ENCODE data around the gene SPINT3. TPM values are rescaled to one million over a fixed set of nuclear protein-coding genes. Genes with fewer than 3 reads are reported as not detected.

SPINT3 gene
- total RNA-seq, 2 experiments from 2014 or later, result not detected

- H3K4me3 Mint-ChIP-seq, result peak overlapping the region; percentile 57
Measured at GRCh38 chr20:45470262-45470931, 45.0 kb downstream of the SPINT3 start.

DNA sequence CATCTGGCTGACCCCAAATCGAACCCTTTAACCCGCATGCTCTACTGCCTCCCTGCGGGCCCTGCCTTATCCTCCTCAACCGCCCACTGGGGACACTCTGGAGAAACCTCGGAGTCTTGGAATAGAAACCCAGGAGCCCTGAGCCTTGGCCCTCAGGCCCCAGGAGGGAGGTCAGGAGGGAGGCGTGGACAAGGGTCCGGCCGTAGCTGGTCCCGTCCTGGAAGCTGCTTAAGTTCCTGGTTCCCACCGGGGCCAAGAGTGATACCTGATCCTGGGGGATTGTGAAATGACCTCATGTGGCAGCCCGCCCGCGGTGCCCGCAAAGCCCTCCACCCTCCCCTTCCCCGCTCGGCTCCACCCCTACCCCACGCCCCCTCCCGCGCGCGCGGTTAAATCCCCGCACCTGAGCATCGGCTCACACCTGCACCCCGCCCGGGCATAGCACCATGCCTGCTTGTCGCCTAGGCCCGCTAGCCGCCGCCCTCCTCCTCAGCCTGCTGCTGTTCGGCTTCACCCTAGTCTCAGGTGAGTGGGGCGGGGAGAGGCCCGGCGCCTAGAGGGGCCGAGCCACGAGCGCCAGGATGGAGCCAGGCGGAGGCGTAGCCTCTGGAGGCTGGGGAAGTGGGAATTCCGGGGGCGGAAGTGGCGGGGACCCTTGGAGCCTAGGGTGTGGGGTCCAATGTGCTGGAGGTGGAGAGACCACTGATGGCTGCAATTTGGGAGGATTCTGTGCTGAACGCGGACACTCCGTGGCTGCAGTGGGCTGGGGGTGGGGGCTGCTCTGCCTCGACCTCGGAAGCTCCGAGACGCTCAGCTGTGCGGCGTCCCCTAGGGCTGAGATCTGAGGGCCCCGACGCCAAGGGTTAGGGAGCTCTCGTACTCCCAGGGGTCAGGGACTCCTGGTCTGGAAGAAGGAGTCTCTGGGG lies 45.8 kb downstream of the SPINT3 start, which contains the start of gene WFDC2:
WFDC2 (plus strand) TSS at position 418 of the 926 bp plus-strand sequence; CDS start at position 447, 29 bp downstream.
- Mint-ChIP-seq H3K9me3 (ENCODE audit: low read depth) (no peaks in the 10 kb centered on the region), H3K4me3 (peak within 1 kb of the TSS; percentile 57), H3K27ac (no peak within 1 kb of the TSS), H3K27me3 (peaks cover 60% of the 10 kb centered on the region), H3K4me1 (peaks cover 11% of the 10 kb centered on the region), H3K36me3 (ENCODE audit: low read depth) (no peaks in the 10 kb centered on the region)
- ChIA-PET POLR2A (no interaction called here), CTCF (interaction anchor here (0.7 to 1.3 kb wide), 2 partner anchors 107 to 176 kb away, joined by 4 to 5 read pairs; partner anchors contain the start of gene SYS1)
- peak; percentile 28 for DNase-seq
- ATAC-seq, result peak; percentile 35
- intact Hi-C loops (cut with DNase I, micrococcal nuclease), result no loop called here

More at GRCh38 chr20:45470262-45470931, 45.0 kb downstream of the SPINT3 start:
- ChIA-PET POLR2A (no interaction called here), CTCF (interaction anchor here (0.7 to 1.3 kb wide), 4 partner anchors 20 to 176 kb away, joined by 4 to 5 read pairs (median 4); partner anchors contain the start of gene SYS1)
- no peaks in the 10 kb centered on the region for H3K36me3 Mint-ChIP-seq (ENCODE audit: low read depth)
- H3K27me3 Mint-ChIP-seq, result peaks cover 60% of the 10 kb centered on the region
- ATAC-seq, result peak; percentile 75
- peak; percentile 61 for DNase-seq
- intact Hi-C loops (cut with DNase I, micrococcal nuclease), result no loop called here
- H3K27ac Mint-ChIP-seq, result no peak overlapping the region
- peaks cover 11% of the 10 kb centered on the region for H3K4me1 Mint-ChIP-seq
- no peaks in the 10 kb centered on the region for H3K9me3 Mint-ChIP-seq (ENCODE audit: low read depth)

- Mint-ChIP-seq H3K4me1 (peaks cover 11% of the 10 kb centered on the region), H3K36me3 (ENCODE audit: low read depth) (no peaks in the 10 kb centered on the region), H3K4me3 (no peak overlapping the region), H3K27ac (no peak overlapping the region), H3K9me3 (ENCODE audit: low read depth) (no peaks in the 10 kb centered on the region), H3K27me3 (peaks cover 46% of the 10 kb centered on the region)
- no peak for ATAC-seq
- CTCF ChIA-PET, result interaction anchor here (0.6 to 3.9 kb wide), 9 partner anchors 10 to 928 kb away, joined by 3 to 12 read pairs (median 3); no protein-coding TSS in a partner anchor
- DNase-seq, result no peak
- intact Hi-C loops (cut with DNase I, micrococcal nuclease), result no loop called here
- POLR2A ChIA-PET, result no interaction called here
Measured at GRCh38 chr20:45467861-45468260, 47.6 kb downstream of the SPINT3 start.

- Mint-ChIP-seq H3K4me3 (no peak overlapping the region), H3K36me3 (ENCODE audit: low read depth) (no peaks in the 10 kb centered on the region), H3K27ac (no peak overlapping the region), H3K4me1 (peaks cover 11% of the 10 kb centered on the region), H3K27me3 (peaks cover 41% of the 10 kb centered on the region), H3K9me3 (ENCODE audit: low read depth) (no peaks in the 10 kb centered on the region)
- DNase-seq, result no peak
- POLR2A ChIA-PET, result no interaction called here
- intact Hi-C loops (cut with DNase I, micrococcal nuclease), result no loop called here
- no peak for ATAC-seq
- CTCF ChIA-PET, result interaction anchor here (1.2 to 3.9 kb wide), 2 partner anchors 17 to 155 kb away, joined by 3 to 12 read pairs; no protein-coding TSS in a partner anchor
Measured at GRCh38 chr20:45467172-45467571, 48.2 kb downstream of the SPINT3 start.

DNA sequence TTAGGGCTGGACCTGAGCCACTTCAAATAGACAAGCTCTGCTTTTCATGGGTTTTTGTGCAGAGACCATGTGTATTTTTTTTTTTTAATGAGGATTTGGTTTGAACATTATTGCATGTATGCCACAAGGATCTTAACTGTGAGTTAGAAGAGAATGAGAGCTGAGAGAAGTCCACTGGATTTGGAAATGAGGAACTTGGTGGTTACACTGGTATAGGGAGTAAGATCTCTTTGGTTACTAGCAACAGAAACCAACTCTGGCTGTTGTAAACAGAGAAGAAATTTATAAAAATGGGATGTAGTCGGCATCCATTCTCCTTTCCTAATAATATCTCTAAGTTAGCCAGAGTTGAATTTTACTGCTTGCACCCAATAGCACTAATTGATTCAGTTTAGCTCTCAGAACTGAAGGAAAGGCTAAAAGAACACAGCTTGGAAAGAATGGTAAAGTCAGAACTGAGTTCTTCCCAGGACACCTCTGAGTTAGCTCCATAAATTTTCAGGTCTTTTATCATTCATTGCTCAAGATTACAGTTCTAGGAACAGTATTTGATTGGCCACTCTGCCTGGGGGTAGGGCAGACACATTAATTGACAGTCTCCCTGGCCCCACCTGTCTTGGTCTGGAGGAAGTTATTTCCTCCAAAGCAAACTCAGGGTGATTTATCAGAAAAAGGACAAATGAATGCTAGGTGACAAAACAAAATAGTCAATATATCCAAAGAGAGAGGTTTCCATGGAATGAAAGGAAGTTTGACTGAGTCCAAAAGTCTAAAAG lies 49.7 kb downstream of the SPINT3 start:
- no peak overlapping the region for H3K4me3 Mint-ChIP-seq
- DNase-seq (no peak), ATAC-seq (no peak)
- intact Hi-C loops (cut with DNase I, micrococcal nuclease), result no loop called here
- H3K4me1 Mint-ChIP-seq, result peaks cover 7% of the 10 kb centered on the region
- peaks cover 28% of the 10 kb centered on the region for H3K27me3 Mint-ChIP-seq
- POLR2A ChIA-PET, result no interaction called here
- CTCF ChIA-PET, result interaction anchor here (0.6 to 3.9 kb wide), 9 partner anchors 12 to 306 kb away, joined by 3 to 13 read pairs (median 5); no protein-coding TSS in a partner anchor
- H3K9me3 Mint-ChIP-seq (ENCODE audit: low read depth), result no peaks in the 10 kb centered on the region
- no peaks in the 10 kb centered on the region for H3K36me3 Mint-ChIP-seq (ENCODE audit: low read depth)
- no peak overlapping the region for H3K27ac Mint-ChIP-seq

DNA sequence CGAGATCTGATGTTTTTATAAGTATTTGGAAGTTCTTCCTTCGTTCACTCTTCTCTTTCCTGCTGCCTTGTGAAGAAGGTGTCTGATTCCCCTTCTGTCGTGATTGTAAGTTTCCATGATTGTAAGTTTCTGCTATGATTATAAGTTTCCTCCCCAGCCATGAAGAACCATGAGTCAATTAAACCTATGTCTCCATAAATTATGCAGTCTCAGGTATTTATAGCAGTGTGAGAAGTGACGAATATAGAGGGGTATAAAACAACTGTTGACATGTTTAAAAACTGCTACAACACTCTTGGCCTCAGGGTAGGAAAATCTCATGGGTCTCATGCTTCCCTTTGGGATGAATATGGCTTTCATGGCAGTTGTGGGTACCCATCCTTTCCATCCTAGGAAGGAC lies 51.7 kb downstream of the SPINT3 start:
- intact Hi-C loops (cut with DNase I, micrococcal nuclease), result no loop called here
- H3K4me1 Mint-ChIP-seq, result no peaks in the 10 kb centered on the region
- ChIA-PET POLR2A (no interaction called here), CTCF (interaction anchor here (1.5 to 3.0 kb wide), 3 partner anchors 11 to 101 kb away, joined by 7 to 14 read pairs (median 13); partner anchors contain the start of gene SYS1)
- ATAC-seq (peak; percentile 74), DNase-seq (no peak)
- no peak overlapping the region for H3K4me3 Mint-ChIP-seq
- no peaks in the 10 kb centered on the region for H3K9me3 Mint-ChIP-seq (ENCODE audit: low read depth)
- H3K36me3 Mint-ChIP-seq (ENCODE audit: low read depth), result no peaks in the 10 kb centered on the region
- H3K27ac Mint-ChIP-seq, result no peak overlapping the region
- peaks cover 14% of the 10 kb centered on the region for H3K27me3 Mint-ChIP-seq

DNA sequence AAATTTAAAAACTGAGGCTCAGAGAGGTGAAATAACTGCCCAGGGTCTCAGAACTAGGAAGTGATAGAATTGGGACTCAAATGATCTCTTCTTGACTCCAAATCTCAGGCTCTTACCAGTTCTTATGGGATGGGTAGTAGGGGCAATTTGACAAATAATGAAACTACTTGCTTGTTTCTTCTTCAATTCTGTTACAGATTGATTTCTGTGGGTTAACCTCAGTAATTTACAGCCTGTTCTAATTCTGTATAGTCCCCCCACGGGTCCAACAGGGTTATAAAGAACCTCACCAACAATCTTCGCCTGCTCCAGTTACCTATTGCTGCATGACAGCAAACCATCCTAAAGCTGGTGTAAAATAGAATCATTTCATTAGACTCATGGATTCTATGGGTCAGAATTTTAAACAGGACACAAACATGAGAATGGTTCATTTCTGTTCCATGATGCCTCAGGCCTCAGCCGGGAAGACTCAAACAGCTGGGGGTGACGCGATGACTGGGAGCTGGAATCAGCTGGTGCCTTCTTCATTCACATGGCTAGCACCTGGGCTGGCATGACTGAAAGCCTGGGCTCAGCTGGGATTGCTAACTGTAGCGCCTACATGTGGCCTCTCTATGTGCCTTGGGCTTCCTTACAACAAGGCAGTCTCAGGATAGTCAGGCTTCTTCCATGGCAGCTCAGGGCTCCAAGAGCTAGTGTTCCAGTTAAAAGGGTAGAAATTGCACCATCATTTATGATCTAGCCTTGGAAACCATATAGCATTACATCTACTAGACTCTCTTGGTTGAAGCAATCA lies 52.5 kb downstream of the SPINT3 start:
- intact Hi-C loops (cut with DNase I, micrococcal nuclease), result no loop called here
- POLR2A ChIA-PET, result no interaction called here
- Mint-ChIP-seq H3K9me3 (ENCODE audit: low read depth) (no peaks in the 10 kb centered on the region), H3K27ac (no peak overlapping the region), H3K36me3 (ENCODE audit: low read depth) (no peaks in the 10 kb centered on the region), H3K4me1 (no peaks in the 10 kb centered on the region), H3K27me3 (peaks cover 12% of the 10 kb centered on the region), H3K4me3 (no peak overlapping the region)
- ATAC-seq, result no peak
- no peak for DNase-seq
- CTCF ChIA-PET, result interaction anchor here (0.6 to 2.4 kb wide), 6 partner anchors 10 to 308 kb away, joined by 3 to 14 read pairs (median 3); partner anchors contain the start of gene SYS1

Other genes starting within 250 kb of the SPINT3 start
- gene RBPJL, start 208.8 kb downstream of the SPINT3 start, total RNA-seq, result not detected
- under 1 TPM; 0.35 to 0.48 TPM for gene MATN4, start 207.3 kb downstream of the SPINT3 start, total RNA-seq
- 10 to 100 TPM; 24.0 to 31.0 TPM for gene SDC4, start 167.2 kb downstream of the SPINT3 start, total RNA-seq
- gene SYS1, start 152.5 kb downstream of the SPINT3 start, total RNA-seq, result 10 to 100 TPM; 16.1 to 26.1 TPM
- under 1 TPM; 0.40 to 0.80 TPM for gene TP53TG5, start 137.3 kb downstream of the SPINT3 start, total RNA-seq
- 10 to 100 TPM; 22.4 to 30.0 TPM for gene DBNDD2, start 107.3 kb downstream of the SPINT3 start, total RNA-seq
- 10 to 100 TPM; 44.0 to 65.7 TPM for gene PIGT, start 99.5 kb downstream of the SPINT3 start, total RNA-seq
- gene WFDC2, start 45.9 kb downstream of the SPINT3 start, total RNA-seq, result under 1 TPM; 0.56 to 0.66 TPM
- gene WFDC6, start 23.9 kb upstream of the SPINT3 start, total RNA-seq, result not detected
- gene EPPIN, start 31.8 kb upstream of the SPINT3 start, total RNA-seq, result not detected
- gene WFDC8, start 63.7 kb upstream of the SPINT3 start, total RNA-seq, result not detected
- gene WFDC10A, start 114.1 kb upstream of the SPINT3 start, total RNA-seq, result not detected
- not detected for gene WFDC9, start 115.7 kb upstream of the SPINT3 start, total RNA-seq
- not detected for gene WFDC11, start 154.6 kb upstream of the SPINT3 start, total RNA-seq
- not detected for gene WFDC13, start 186.4 kb upstream of the SPINT3 start, total RNA-seq
- gene WFDC10B, start 189.4 kb upstream of the SPINT3 start, total RNA-seq, result not detected
- gene SPINT4, start 206.7 kb upstream of the SPINT3 start, total RNA-seq, result not detected

Data from activated CD4-positive, alpha-beta T cell treated with anti-CD3 and anti-CD28 coated beads for 36 hours (primary cell).